Measurements from ENCODE around the gene TRIM24. TPM values are rescaled to one million over a fixed set of nuclear protein-coding genes. Genes with fewer than 3 reads are reported as not detected.
"Not testable (repeated sequence)": the region's sequence is repeated elsewhere in the genome, so short reads cannot be mapped to it uniquely, and the experiment has no call there.

Gene TRIM24
- total and polyA plus RNA-seq, 2 experiments from 2014 or later = 47.8 to 63.1 TPM

- no peak for DNase-seq (ENCODE audit: low spot score)
- Histone ChIP-seq H3K79me2 (peaks cover 100% of the 10 kb centered on the region), H3K36me3 (replicated peaks; ENCODE audit: insufficient read depth, low read depth) (no peaks in the 10 kb centered on the region), H3K9me2 (replicated peaks; ENCODE audit: insufficient read depth) (no peaks in the 10 kb centered on the region), H3K9me3 (ENCODE audit: low read depth) (peaks cover 5% of the 10 kb centered on the region), H2AFZ (no peak overlapping the region), H3K4me2 (no peak overlapping the region), H3K27me3 (no peaks in the 10 kb centered on the region), H3K4me3 (no peak overlapping the region), H3K27ac (no peak overlapping the region), H4K20me1 (ENCODE audit: insufficient read depth, poor library complexity, severe bottlenecking) (peaks cover 92% of the 10 kb centered on the region), H3K4me1 (ENCODE audit: insufficient read depth) (peaks cover 14% of the 10 kb centered on the region)
- TF ChIP-seq EZH2phosphoT487 (IDR thresholded peaks at IDR 0.05; ENCODE audit: low read depth, severe bottlenecking, unreplicated experiment) = no peak
- WGBS (ENCODE audit: low lambda C conversion rate, missing lambda C conversion rate) = 84% methylated on average over 4 of the region's 4 CpGs
Observed at GRCh38 chr7:138480527-138480926, 20.5 kb downstream of the TRIM24 start.

- Histone ChIP-seq H3K4me2 (no peak overlapping the region), H2AFZ (no peak overlapping the region), H3K9me3 (ENCODE audit: low read depth) (peaks cover 5% of the 10 kb centered on the region), H3K79me2 (peaks cover 98% of the 10 kb centered on the region), H3K4me1 (ENCODE audit: insufficient read depth) (peaks cover 14% of the 10 kb centered on the region), H3K4me3 (no peak overlapping the region), H3K9me2 (replicated peaks; ENCODE audit: insufficient read depth) (no peaks in the 10 kb centered on the region), H3K36me3 (replicated peaks; ENCODE audit: insufficient read depth, low read depth) (no peaks in the 10 kb centered on the region), H3K27ac (no peak overlapping the region), H3K27me3 (no peaks in the 10 kb centered on the region), H4K20me1 (ENCODE audit: insufficient read depth, poor library complexity, severe bottlenecking) (peaks cover 84% of the 10 kb centered on the region)
- 87% methylated on average over 11 of the region's 11 CpGs for WGBS (ENCODE audit: low lambda C conversion rate, missing lambda C conversion rate)
- no peak for DNase-seq (ENCODE audit: low spot score)
- TF ChIP-seq CTCF (IDR thresholded peaks at IDR 0.05; ENCODE audit: poor library complexity) (no peak), EZH2phosphoT487 (IDR thresholded peaks at IDR 0.05; ENCODE audit: low read depth, severe bottlenecking, unreplicated experiment) (no peak), EZH2 (IDR thresholded peaks at IDR 0.05; ENCODE audit: borderline replicate concordance) (no peak)
Observed at GRCh38 chr7:138481447-138482380, 21.7 kb downstream of the TRIM24 start.

GRCh38 chr7:138483531-138483930, 23.5 kb downstream of the TRIM24 start:
- H4K20me1 ChIP-seq (ENCODE audit: insufficient read depth, poor library complexity, severe bottlenecking) = peaks cover 79% of the 10 kb centered on the region
- H3K9me2 ChIP-seq (replicated peaks; ENCODE audit: insufficient read depth) = no peaks in the 10 kb centered on the region
- peaks cover 3% of the 10 kb centered on the region for H3K4me1 ChIP-seq (ENCODE audit: insufficient read depth)
- no peak overlapping the region for H3K27ac ChIP-seq
- peaks cover 97% of the 10 kb centered on the region for H3K79me2 ChIP-seq
- DNase-seq (ENCODE audit: low spot score) = no peak
- H3K36me3 ChIP-seq (replicated peaks; ENCODE audit: insufficient read depth, low read depth) = no peaks in the 10 kb centered on the region
- no peaks in the 10 kb centered on the region for H3K27me3 ChIP-seq
- H3K4me2 ChIP-seq = no peak overlapping the region
- H2AFZ ChIP-seq = no peak overlapping the region
- TF ChIP-seq EZH2phosphoT487 (IDR thresholded peaks at IDR 0.05; ENCODE audit: low read depth, severe bottlenecking, unreplicated experiment) = no peak
- peaks cover 5% of the 10 kb centered on the region for H3K9me3 ChIP-seq (ENCODE audit: low read depth)
- WGBS (ENCODE audit: low lambda C conversion rate, missing lambda C conversion rate) = 92% methylated on average over 2 of the region's 2 CpGs
- H3K4me3 ChIP-seq = no peak overlapping the region

GRCh38 chr7:138485508-138485907, 25.4 kb downstream of the TRIM24 start:
- not testable (repeated sequence) for H3K4me3 ChIP-seq; H3K27me3 ChIP-seq; H3K27ac ChIP-seq; H3K4me1 ChIP-seq (ENCODE audit: insufficient read depth); H2AFZ ChIP-seq; DNase-seq (ENCODE audit: low spot score); H3K4me2 ChIP-seq; H3K36me3 ChIP-seq (replicated peaks; ENCODE audit: insufficient read depth, low read depth); H3K9me2 ChIP-seq (replicated peaks; ENCODE audit: insufficient read depth); H3K9me3 ChIP-seq (ENCODE audit: low read depth)
- 100% methylated on average over 1 of the region's 1 CpG for WGBS (ENCODE audit: low lambda C conversion rate, missing lambda C conversion rate)
- H4K20me1 ChIP-seq (ENCODE audit: insufficient read depth, poor library complexity, severe bottlenecking) = peaks cover 80% of the 10 kb centered on the region
- peaks cover 97% of the 10 kb centered on the region for H3K79me2 ChIP-seq

GRCh38 chr7:138489139-138489538, 29.1 kb downstream of the TRIM24 start:
- not testable (repeated sequence) for H3K27ac ChIP-seq; H3K36me3 ChIP-seq (replicated peaks; ENCODE audit: insufficient read depth, low read depth); H3K4me1 ChIP-seq (ENCODE audit: insufficient read depth); H3K27me3 ChIP-seq; DNase-seq (ENCODE audit: low spot score); H3K9me2 ChIP-seq (replicated peaks; ENCODE audit: insufficient read depth); H3K4me3 ChIP-seq; H3K9me3 ChIP-seq (ENCODE audit: low read depth); H2AFZ ChIP-seq; H3K4me2 ChIP-seq
- peaks cover 79% of the 10 kb centered on the region for H4K20me1 ChIP-seq (ENCODE audit: insufficient read depth, poor library complexity, severe bottlenecking)
- WGBS (ENCODE audit: low lambda C conversion rate, missing lambda C conversion rate) = 88% methylated on average over 6 of the region's 6 CpGs
- peaks cover 97% of the 10 kb centered on the region for H3K79me2 ChIP-seq

All from hepatocyte (in vitro differentiated cells).